H1 (cell line): ENCODE measurements around the gene FRK.

ENCODE experiments used
- ATF2 ChIP-seq: IDR thresholded peaks from 2 replicates; pipeline ENCODE4 v1.6.1; 2012; ENCODE audit warnings: low read length, inconsistent platforms
- BRCA1 ChIP-seq: IDR thresholded peaks from 2 replicates; pipeline ENCODE4 v1.6.1; 2012; ENCODE audit warnings: low read depth, low read length, improper control_type of control experiment
- CBX8 ChIP-seq: fragments of 300-800, 300-1000 bp; sonication (generic); IDR thresholded peaks from 2 replicates; pipeline ENCODE4 v1.7.1; 2016; ENCODE audit warnings: low read depth, low read length, borderline replicate concordance
- CHD2 ChIP-seq: IDR thresholded peaks from 2 replicates; pipeline ENCODE4 v1.6.1; 2012; ENCODE audit warnings: low read length, improper control_type of control experiment
- CTCF ChIP-seq, 3 experiments: IDR thresholded peaks; 1 replicate in 2 of 3; 2 replicates in 1 of 3; pipeline versions ENCODE4 v1.5.1 to v1.6.1; 2011; ENCODE audit warnings: low read length in 3 of 3, mild to moderate bottlenecking in 3 of 3, inconsistent platforms in 2 of 3, low read depth in 1 of 3, moderate library complexity in 1 of 3; ENCODE audit not compliant: insufficient read depth in 1 of 3; ENCODE audit errors: control extremely low read depth in 1 of 3
- HDAC2 ChIP-seq, 2 experiments: fragments of 300-600 bp in 1 of 2; sonication (generic) in 1 of 2; IDR thresholded peaks; 2 replicates each; pipeline ENCODE4 v1.6.1; 2011 to 2012; ENCODE audit warnings: low read depth in 2 of 2, low read length in 2 of 2, mild to moderate bottlenecking in 2 of 2, moderate library complexity in 2 of 2, borderline replicate concordance in 1 of 2, inconsistent platforms in 1 of 2
- JUND ChIP-seq: IDR thresholded peaks from 2 replicates; pipeline ENCODE4 v1.6.1; 2011; ENCODE audit warnings: mild to moderate bottlenecking, improper control_type of control experiment, low read length
- KDM1A ChIP-seq: fragments of 200-600, 300-600 bp; sonication (generic); IDR thresholded peaks from 2 replicates; pipeline ENCODE4 v1.7.1; 2016; ENCODE audit warnings: mild to moderate bottlenecking, low read length, borderline replicate concordance
- MAFK ChIP-seq: IDR thresholded peaks from 2 replicates; pipeline ENCODE4 v1.6.1; 2012; ENCODE audit warnings: low read depth, mild to moderate bottlenecking, improper control_type of control experiment, low read length
- NRF1 ChIP-seq: IDR thresholded peaks from 2 replicates; pipeline ENCODE4 v1.6.1; 2011; ENCODE audit warnings: mild to moderate bottlenecking, low read depth, low read length, improper control_type of control experiment
- POLR2A ChIP-seq, 2 experiments: IDR thresholded peaks; 1 replicate in 1 of 2; 2 replicates in 1 of 2; pipeline ENCODE4 v1.6.1; 2011; ENCODE audit warnings: low read depth in 2 of 2, low read length in 2 of 2, mild to moderate bottlenecking in 2 of 2; ENCODE audit errors: control extremely low read depth in 1 of 2
- TAF1 ChIP-seq: IDR thresholded peaks from 2 replicates; pipeline ENCODE4 v1.6.1; 2011; ENCODE audit warnings: mild to moderate bottlenecking, low read depth, low read length

- TF ChIP-seq CTCF (IDR thresholded peaks at IDR 0.05; ENCODE audit: control extremely low read depth in 1 of 3, insufficient read depth in 1 of 3, low read depth in 1 of 3, low read length in 3 of 3) (no peak), CBX8 (no peak), MAFK (no peak), POLR2A (IDR thresholded peaks at IDR 0.05; ENCODE audit: control extremely low read depth in 1 of 2, low read depth in 2 of 2, low read length in 2 of 2) (no peak), CHD2 (no peak), KDM1A (no peak), ATF2 (no peak), NRF1 (no peak), JUND (no peak), TAF1 (no peak), BRCA1 (no peak), HDAC2 (IDR thresholded peaks at IDR 0.05; ENCODE audit: borderline replicate concordance in 1 of 2, low read depth in 2 of 2, low read length in 2 of 2) (no peak)
Measured at GRCh38 chr6:115882771-115883170, 177.9 kb downstream of the FRK start.
